ENCODE data around the gene EPS8L3.
"Not testable (repeated sequence)": the region's sequence is repeated elsewhere in the genome, so short reads cannot be mapped to it uniquely, and the experiment has no call there.

EPS8L3 gene

GRCh38 chr1:109763646-109764415 is at the start of gene EPS8L3:
Gene EPS8L3, minus strand, starts transcription at chr1:109763923. Its CDS starts 2,174 bp downstream, at chr1:109761749.
- no peak for DNase-seq

- no peak for DNase-seq
These were observed 49.1 kb upstream of the EPS8L3 start for GRCh38 chr1:109812691-109813393.

GRCh38 chr1:109808703-109809102 is 45.0 kb upstream of the EPS8L3 start:
- DNase-seq, result no peak

- no peak for DNase-seq
These were observed 44.3 kb upstream of the EPS8L3 start for GRCh38 chr1:109807822-109808680.

- DNase-seq, result no peak
These were observed 43.7 kb upstream of the EPS8L3 start for GRCh38 chr1:109807402-109807801.

- DNase-seq, result no peak
These were observed 43.1 kb upstream of the EPS8L3 start for GRCh38 chr1:109806733-109807400.

GRCh38 chr1:109805486-109806165 is 41.9 kb upstream of the EPS8L3 start:
- DNase-seq, result no peak

- DNase-seq, result no peak
These were observed 40.9 kb upstream of the EPS8L3 start for GRCh38 chr1:109804660-109805059.

GRCh38 chr1:109803901-109804331 is 40.2 kb upstream of the EPS8L3 start:
- no peak for DNase-seq

- DNase-seq, result no peak
These were observed 39.3 kb upstream of the EPS8L3 start for GRCh38 chr1:109802901-109803561.

GRCh38 chr1:109802136-109802900 is 38.6 kb upstream of the EPS8L3 start:
- no peak for DNase-seq

- no peak for DNase-seq
These were observed 38.0 kb upstream of the EPS8L3 start for GRCh38 chr1:109801791-109802135.

- no peak for DNase-seq
These were observed 36.6 kb upstream of the EPS8L3 start for GRCh38 chr1:109800291-109800690.

- DNase-seq, result no peak
These were observed 35.7 kb upstream of the EPS8L3 start for GRCh38 chr1:109799445-109799844.

GRCh38 chr1:109797303-109797595 is 33.5 kb upstream of the EPS8L3 start:
- DNase-seq, result not testable (repeated sequence)

GRCh38 chr1:109796484-109797302 is 33.0 kb upstream of the EPS8L3 start:
- no peak for DNase-seq

GRCh38 chr1:109794319-109795132 is 30.8 kb upstream of the EPS8L3 start:
- peak; percentile 12 for DNase-seq

- peak; percentile 41 for DNase-seq
These were observed 30.0 kb upstream of the EPS8L3 start for GRCh38 chr1:109793486-109794318.

All from KG1 (cell line).